ENCODE data around the gene NRG3. TPM values are rescaled to one million over a fixed set of nuclear protein-coding genes. Genes with fewer than 3 reads are reported as not detected.
"Not testable (repeated sequence)": the region's sequence is repeated elsewhere in the genome, so short reads cannot be mapped to it uniquely, and the experiment has no call there.

NRG3 gene
- total and polyA plus RNA-seq, 12 donors = 0.46 to 3.8 (median 1.3) TPM

DNA sequence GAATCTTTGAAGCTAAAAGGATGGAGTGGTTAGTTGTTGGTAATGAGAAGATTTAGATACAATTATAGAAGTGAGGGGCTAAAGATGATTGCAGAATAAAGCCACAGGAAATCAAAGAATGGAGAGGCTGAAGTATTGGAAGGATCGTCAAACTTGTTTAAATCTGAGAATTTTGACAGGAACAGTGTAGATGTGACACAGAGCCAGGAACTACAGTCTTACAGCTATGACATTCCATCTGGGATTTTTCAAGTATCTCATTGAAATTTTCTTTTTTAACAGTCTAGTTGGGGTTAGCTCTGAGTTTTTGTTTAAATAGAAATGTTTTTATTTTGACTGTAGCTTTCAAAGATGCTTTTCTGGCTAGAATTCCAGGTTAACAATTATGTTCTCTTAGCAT, 181.4 kb downstream of the NRG3 start:
- Histone ChIP-seq H3K27ac (no peak overlapping the region), H3K36me3 (replicated peaks in 1 of 2) (no peaks in the 10 kb centered on the region), H3K4me1 (replicated peaks in 1 of 2) (no peaks in the 10 kb centered on the region), H3K9me3 (replicated peaks in 1 of 3) (no peaks in the 10 kb centered on the region), H3K4me3 (no peak overlapping the region), H3K27me3 (no peaks in the 10 kb centered on the region)
- no peak for DNase-seq
- no peak for TF ChIP-seq POLR2A (IDR thresholded peaks at IDR 0.05)
- TF ChIP-seq, protein P1, sequence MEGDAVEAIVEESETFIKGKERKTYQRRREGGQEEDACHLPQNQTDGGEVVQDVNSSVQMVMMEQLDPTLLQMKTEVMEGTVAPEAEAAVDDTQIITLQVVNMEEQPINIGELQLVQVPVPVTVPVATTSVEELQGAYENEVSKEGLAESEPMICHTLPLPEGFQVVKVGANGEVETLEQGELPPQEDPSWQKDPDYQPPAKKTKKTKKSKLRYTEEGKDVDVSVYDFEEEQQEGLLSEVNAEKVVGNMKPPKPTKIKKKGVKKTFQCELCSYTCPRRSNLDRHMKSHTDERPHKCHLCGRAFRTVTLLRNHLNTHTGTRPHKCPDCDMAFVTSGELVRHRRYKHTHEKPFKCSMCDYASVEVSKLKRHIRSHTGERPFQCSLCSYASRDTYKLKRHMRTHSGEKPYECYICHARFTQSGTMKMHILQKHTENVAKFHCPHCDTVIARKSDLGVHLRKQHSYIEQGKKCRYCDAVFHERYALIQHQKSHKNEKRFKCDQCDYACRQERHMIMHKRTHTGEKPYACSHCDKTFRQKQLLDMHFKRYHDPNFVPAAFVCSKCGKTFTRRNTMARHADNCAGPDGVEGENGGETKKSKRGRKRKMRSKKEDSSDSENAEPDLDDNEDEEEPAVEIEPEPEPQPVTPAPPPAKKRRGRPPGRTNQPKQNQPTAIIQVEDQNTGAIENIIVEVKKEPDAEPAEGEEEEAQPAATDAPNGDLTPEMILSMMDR (IDR thresholded peaks at IDR 0.05) = no peak
- intact Hi-C loops (cut with DNase I) = no loop called here
- WGBS, 4 donors = 29 to 100% (median 82%) methylated on average over 1 of the region's 1 CpG

DNA sequence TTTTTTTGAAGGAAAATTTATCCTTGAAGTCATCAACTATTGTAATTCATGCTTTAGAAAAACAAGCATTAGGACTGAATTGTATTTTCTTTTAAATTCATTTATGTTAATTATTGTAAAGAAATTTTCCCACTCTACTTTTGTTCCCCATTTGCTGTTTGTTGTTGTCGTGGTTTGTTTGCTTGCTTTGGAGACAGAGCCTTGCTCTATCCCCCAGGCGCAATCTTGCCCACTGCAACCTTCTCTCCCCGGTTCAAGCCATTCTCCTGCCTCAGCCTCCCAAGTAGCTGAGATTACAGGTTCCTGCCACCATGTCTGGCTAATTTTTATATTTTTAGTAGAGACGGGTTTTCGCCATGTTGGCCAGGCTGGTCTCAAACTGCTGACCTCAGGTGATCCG, 192.2 kb downstream of the NRG3 start:
- intact Hi-C loops (cut with DNase I); H3K27ac ChIP-seq; H3K9me3 ChIP-seq (replicated peaks in 1 of 3); H3K27me3 ChIP-seq; H3K4me3 ChIP-seq; H3K4me1 ChIP-seq (replicated peaks in 1 of 2); DNase-seq; H3K36me3 ChIP-seq (replicated peaks in 1 of 2): not testable (repeated sequence)
- WGBS, 4 donors = 79 to 87% (median 83%) methylated on average over 6 of the region's 6 CpGs

DNA sequence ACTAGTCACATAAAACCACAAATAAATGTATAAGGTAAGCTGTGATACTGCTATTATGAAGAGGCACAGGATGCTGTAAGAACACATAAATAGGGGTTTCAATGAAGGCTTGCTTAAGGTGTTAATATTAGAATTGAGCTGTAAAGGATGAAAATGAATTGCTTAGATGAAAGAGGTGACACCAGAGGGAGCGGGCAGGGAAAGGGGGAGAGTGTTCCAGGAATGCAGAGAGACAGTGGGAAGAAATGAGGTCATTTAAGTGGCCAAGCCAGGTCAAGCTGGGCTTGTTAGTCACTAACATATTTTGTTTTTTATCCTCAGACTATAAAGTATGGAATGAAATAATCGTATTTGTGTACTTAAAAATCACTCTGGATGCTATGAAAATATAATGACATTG, 193.5 kb downstream of the NRG3 start:
- DNase-seq = no peak
- no peak overlapping the region for H3K27ac ChIP-seq
- no peak overlapping the region for H3K4me3 ChIP-seq
- no peaks in the 10 kb centered on the region for H3K4me1 ChIP-seq (replicated peaks in 1 of 2)
- no peaks in the 10 kb centered on the region for H3K9me3 ChIP-seq (replicated peaks in 1 of 3)
- TF ChIP-seq, protein P1 (IDR thresholded peaks at IDR 0.05) = no peak
- no peak for TF ChIP-seq POLR2A (IDR thresholded peaks at IDR 0.05)
- intact Hi-C loops (cut with DNase I) = no loop called here
- 54 to 67% (median 61%) methylated on average over 2 of the region's 2 CpGs for WGBS, 4 donors
- H3K27me3 ChIP-seq = no peaks in the 10 kb centered on the region
- H3K36me3 ChIP-seq (replicated peaks in 1 of 2) = no peaks in the 10 kb centered on the region

DNA sequence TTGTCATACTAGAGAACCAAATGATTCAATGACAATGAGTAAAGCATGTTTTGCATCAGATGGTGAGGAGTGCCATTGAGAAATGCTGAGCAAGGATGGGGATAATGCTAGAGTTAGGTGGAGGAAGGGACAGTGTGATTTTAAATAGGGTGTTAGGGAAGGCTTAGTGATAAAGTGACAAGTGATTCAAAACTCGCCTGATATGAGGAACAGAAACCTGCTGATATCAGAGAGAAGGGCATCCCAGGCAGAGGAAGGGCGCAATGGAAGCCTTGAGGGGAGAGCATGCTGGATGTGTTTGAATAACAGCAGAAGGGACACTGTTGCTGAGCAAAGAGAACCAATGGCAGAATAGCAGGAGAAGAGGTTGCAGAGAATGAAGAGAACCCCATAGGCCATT, 196.2 kb downstream of the NRG3 start:
- 63 to 73% (median 66%) methylated on average over 2 of the region's 2 CpGs for WGBS, 4 donors
- H3K27me3 ChIP-seq = no peaks in the 10 kb centered on the region
- no peaks in the 10 kb centered on the region for H3K36me3 ChIP-seq (replicated peaks in 1 of 2)
- TF ChIP-seq, protein P1 (IDR thresholded peaks at IDR 0.05) = no peak
- no peak for TF ChIP-seq POLR2A (IDR thresholded peaks at IDR 0.05)
- H3K4me1 ChIP-seq (replicated peaks in 1 of 2) = no peaks in the 10 kb centered on the region
- no peak overlapping the region for H3K4me3 ChIP-seq
- H3K9me3 ChIP-seq (replicated peaks in 1 of 3) = no peaks in the 10 kb centered on the region
- no peak overlapping the region for H3K27ac ChIP-seq
- intact Hi-C loops (cut with DNase I) = no loop called here
- no peak for DNase-seq

DNA sequence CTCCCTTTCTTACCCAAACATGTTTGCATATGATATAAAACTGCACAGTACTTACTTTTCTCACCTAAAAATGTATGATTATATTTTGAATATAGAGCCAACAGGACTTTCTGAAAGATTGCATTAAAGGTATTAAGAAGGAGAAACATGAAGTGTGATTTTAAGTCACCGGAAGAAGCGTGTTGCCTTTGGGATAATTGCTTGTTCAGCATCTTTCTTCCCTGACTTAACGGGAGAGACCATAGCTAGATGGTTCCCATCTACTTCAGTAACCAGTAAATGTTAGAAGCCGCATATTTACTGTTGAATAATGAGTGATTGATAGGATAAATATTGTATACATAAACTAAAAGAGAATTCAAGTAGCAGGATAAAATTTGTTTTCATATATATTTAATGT, 197.1 kb downstream of the NRG3 start:
- H3K4me1 ChIP-seq (replicated peaks in 1 of 2) = no peaks in the 10 kb centered on the region
- no peak overlapping the region for H3K27ac ChIP-seq
- no peak for DNase-seq
- H3K4me3 ChIP-seq = no peak overlapping the region
- WGBS, 4 donors = 76 to 87% (median 81%) methylated on average over 4 of the region's 4 CpGs
- H3K36me3 ChIP-seq (replicated peaks in 1 of 2) = no peaks in the 10 kb centered on the region
- intact Hi-C loops (cut with DNase I) = no loop called here
- TF ChIP-seq, protein P1 (IDR thresholded peaks at IDR 0.05) = no peak
- no peak for TF ChIP-seq POLR2A (IDR thresholded peaks at IDR 0.05)
- no peaks in the 10 kb centered on the region for H3K9me3 ChIP-seq (replicated peaks in 1 of 3)
- no peaks in the 10 kb centered on the region for H3K27me3 ChIP-seq
